ENCODE results near the gene CDH23. TPM values are rescaled to one million over a fixed set of nuclear protein-coding genes. Genes with fewer than 3 reads are reported as not detected.

CDH23 gene
- total RNA-seq, 1 donor from 2014 or later, result 0.40 TPM

- no peak for DNase-seq (ENCODE audit: low read depth)
These were observed 219.0 kb downstream of the CDH23 start for GRCh38 chr10:71615538-71616329.

- no peak for DNase-seq (ENCODE audit: low read depth)
These were observed 220.3 kb downstream of the CDH23 start for GRCh38 chr10:71616817-71617654.

GRCh38 chr10:71618176-71618575 is 221.5 kb downstream of the CDH23 start:
- DNase-seq (ENCODE audit: low read depth), result no peak

- DNase-seq (ENCODE audit: low read depth), result no peak
These were observed 221.9 kb downstream of the CDH23 start for GRCh38 chr10:71618598-71618997.

GRCh38 chr10:71620642-71621041 is 223.9 kb downstream of the CDH23 start:
- DNase-seq (ENCODE audit: low read depth), result no peak

GRCh38 chr10:71621231-71622153 is 224.8 kb downstream of the CDH23 start:
- DNase-seq (ENCODE audit: low read depth), result no peak

- peak; percentile 45 for DNase-seq (ENCODE audit: low read depth)
These were observed 225.4 kb downstream of the CDH23 start for GRCh38 chr10:71622154-71622526.

- no peak for DNase-seq (ENCODE audit: low read depth)
These were observed 225.9 kb downstream of the CDH23 start for GRCh38 chr10:71622616-71623015.

- DNase-seq (ENCODE audit: low read depth), result peak; percentile 38
These were observed 226.6 kb downstream of the CDH23 start for GRCh38 chr10:71623098-71623985.

- DNase-seq (ENCODE audit: low read depth), result no peak
These were observed 227.2 kb downstream of the CDH23 start for GRCh38 chr10:71623986-71624291.

GRCh38 chr10:71625445-71626175 is 228.9 kb downstream of the CDH23 start:
- no peak for DNase-seq (ENCODE audit: low read depth)

GRCh38 chr10:71627230-71627939 is 230.7 kb downstream of the CDH23 start:
- no peak for DNase-seq (ENCODE audit: low read depth)

GRCh38 chr10:71627956-71628355 is 231.2 kb downstream of the CDH23 start:
- DNase-seq (ENCODE audit: low read depth), result no peak

- DNase-seq (ENCODE audit: low read depth), result peak; percentile 38
These were observed 232.4 kb downstream of the CDH23 start for GRCh38 chr10:71629131-71629530.

- no peak for DNase-seq (ENCODE audit: low read depth)
These were observed 233.4 kb downstream of the CDH23 start for GRCh38 chr10:71630168-71630567.

- DNase-seq (ENCODE audit: low read depth), result no peak
These were observed 234.5 kb downstream of the CDH23 start for GRCh38 chr10:71631007-71631861.

GRCh38 chr10:71632200-71632820 is 235.6 kb downstream of the CDH23 start:
- DNase-seq (ENCODE audit: low read depth), result no peak
